Endodermal cell (in vitro differentiated cells): Measurements from ENCODE around the gene OR4D5. TPM values are rescaled to one million over a fixed set of nuclear protein-coding genes. Genes with fewer than 3 reads are reported as not detected.

Experiments used
- DNase-seq: peaks from one replicate; pipeline ENCODE4 v3.0.0-alpha.2; 2017
- H3K27ac ChIP-seq: 2 replicates; pipeline ENCODE4 v1.5.1; 2013; ENCODE audit warnings: mild to moderate bottlenecking, low read depth, low read length, moderate library complexity
- H3K27me3 ChIP-seq: 2 replicates; pipeline ENCODE4 v1.6.1; 2013; ENCODE audit warnings: mild to moderate bottlenecking, low read length, moderate library complexity; ENCODE audit not compliant: insufficient read depth, control insufficient read depth, poor library complexity, severe bottlenecking
- H3K36me3 ChIP-seq: 2 replicates; pipeline ENCODE4 v1.7.0; 2013; ENCODE audit warnings: mild to moderate bottlenecking, low read length, moderate library complexity; ENCODE audit not compliant: control insufficient read depth, insufficient read depth
- H3K4me1 ChIP-seq: one replicate; pipeline ENCODE4 v1.7.0; 2013; ENCODE audit warnings: low read length; ENCODE audit not compliant: control insufficient read depth, insufficient read depth
- H3K4me3 ChIP-seq: 2 replicates; pipeline ENCODE4 v1.5.1; 2013; ENCODE audit warnings: mild to moderate bottlenecking, low read length, moderate library complexity
- H3K9ac ChIP-seq: 2 replicates; pipeline ENCODE4 v1.6.1; 2013; ENCODE audit warnings: mild to moderate bottlenecking, low read length, moderate library complexity; ENCODE audit not compliant: poor library complexity, severe bottlenecking; ENCODE audit errors: extremely low read depth
- H3K9me3 ChIP-seq: 2 replicates; pipeline ENCODE4 v1.6.1; 2013; ENCODE audit warnings: mild to moderate bottlenecking, low read length, moderate library complexity; ENCODE audit not compliant: control insufficient read depth
- H3K27ac Mint-ChIP-seq: 2 replicates; pipeline ENCODE4 v1.8.0; 2020; ENCODE audit warnings: mixed read lengths
- H3K27me3 Mint-ChIP-seq: 2 replicates; pipeline ENCODE4 v1.8.0; 2021; ENCODE audit warnings: mild to moderate bottlenecking, mixed read lengths; ENCODE audit not compliant: insufficient read depth
- H3K36me3 Mint-ChIP-seq: 2 replicates; pipeline ENCODE4 v1.8.0; 2020; ENCODE audit warnings: low read depth, mixed read lengths
- H3K4me1 Mint-ChIP-seq: 2 replicates; pipeline ENCODE4 v1.8.0; 2020; ENCODE audit warnings: mixed read lengths
- H3K4me3 Mint-ChIP-seq: 2 replicates; pipeline ENCODE4 v1.8.0; 2020; ENCODE audit warnings: mild to moderate bottlenecking, moderate library complexity, mixed read lengths
- H3K9me3 Mint-ChIP-seq: 2 replicates; pipeline ENCODE4 v1.8.0; 2020; ENCODE audit warnings: mild to moderate bottlenecking, mixed read lengths
- WGBS, 2 experiments: methylation state at CpG; one replicate each; pipeline versions ENCODE4 v1.1.5 to v1.1.7; 2013; ENCODE audit warnings: missing lambda C conversion rate in 2 of 2, mixed read lengths in 1 of 2; ENCODE audit not compliant: insufficient coverage in 1 of 2, insufficient read length in 1 of 2; 5-methylcytosine and 5-hydroxymethylcytosine counted together
- total RNA-seq, 2 donors: library from RNA; stranded (reverse); fragmentation: NEBNext Ultra II Directional in 1 of 2; extraction: Animal tissue kit (Norgen Biotek cat#: 25700) in 1 of 2; gene quantifications; 2 replicates in 1 of 2; 3 replicates in 1 of 2; pipeline ENCODE4 v1.2.1, GENCODE V29; 2021
- TF ChIP-seq, protein P1 (sequence below): fragments of 200-600 bp; sonication (generic); conservative IDR thresholded peaks from 2 replicates; pipeline ENCODE4 v1.5.0; 2021; ENCODE audit warnings: antibody characterized with exemption, mild to moderate bottlenecking

The OR4D5 gene
- total RNA-seq, 2 donors from 2014 or later: 0.24 TPM; not detected in 1

DNA sequence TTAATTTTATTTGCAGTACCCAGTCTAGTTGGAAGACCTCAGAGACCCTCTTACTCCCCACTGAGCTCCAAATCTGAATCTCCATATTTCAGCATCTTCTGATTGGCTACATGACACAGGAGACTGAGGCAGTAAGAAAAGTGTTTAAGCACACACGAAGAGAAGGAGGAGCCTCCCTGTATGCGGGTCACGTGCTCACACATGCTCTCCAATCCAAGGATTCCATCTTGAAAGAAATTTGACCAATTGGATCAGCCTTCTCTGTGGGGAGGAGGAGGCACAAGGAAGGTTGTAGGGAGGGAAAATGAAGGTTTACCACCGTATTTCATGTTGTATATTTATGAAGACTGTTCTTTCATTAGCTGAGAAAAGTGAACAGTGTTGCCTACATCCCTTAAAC is 3.0 kb downstream of the OR4D5 start:
- TF ChIP-seq, protein P1, sequence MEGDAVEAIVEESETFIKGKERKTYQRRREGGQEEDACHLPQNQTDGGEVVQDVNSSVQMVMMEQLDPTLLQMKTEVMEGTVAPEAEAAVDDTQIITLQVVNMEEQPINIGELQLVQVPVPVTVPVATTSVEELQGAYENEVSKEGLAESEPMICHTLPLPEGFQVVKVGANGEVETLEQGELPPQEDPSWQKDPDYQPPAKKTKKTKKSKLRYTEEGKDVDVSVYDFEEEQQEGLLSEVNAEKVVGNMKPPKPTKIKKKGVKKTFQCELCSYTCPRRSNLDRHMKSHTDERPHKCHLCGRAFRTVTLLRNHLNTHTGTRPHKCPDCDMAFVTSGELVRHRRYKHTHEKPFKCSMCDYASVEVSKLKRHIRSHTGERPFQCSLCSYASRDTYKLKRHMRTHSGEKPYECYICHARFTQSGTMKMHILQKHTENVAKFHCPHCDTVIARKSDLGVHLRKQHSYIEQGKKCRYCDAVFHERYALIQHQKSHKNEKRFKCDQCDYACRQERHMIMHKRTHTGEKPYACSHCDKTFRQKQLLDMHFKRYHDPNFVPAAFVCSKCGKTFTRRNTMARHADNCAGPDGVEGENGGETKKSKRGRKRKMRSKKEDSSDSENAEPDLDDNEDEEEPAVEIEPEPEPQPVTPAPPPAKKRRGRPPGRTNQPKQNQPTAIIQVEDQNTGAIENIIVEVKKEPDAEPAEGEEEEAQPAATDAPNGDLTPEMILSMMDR: no peak
- no peak overlapping the region for H3K4me3 ChIP-seq
- H3K27ac Mint-ChIP-seq: no peak overlapping the region
- H3K4me1 ChIP-seq: no peaks in the 10 kb centered on the region
- H3K36me3 ChIP-seq: no peaks in the 10 kb centered on the region
- no peak for DNase-seq
- H3K27me3 Mint-ChIP-seq: no peaks in the 10 kb centered on the region
- H3K36me3 Mint-ChIP-seq: no peaks in the 10 kb centered on the region
- no peaks in the 10 kb centered on the region for H3K27me3 ChIP-seq
- H3K9ac ChIP-seq: no peak overlapping the region
- WGBS, 2 experiments: 97 to 100% methylated on average over 1 to 4 of the region's 4 CpGs
- H3K4me3 Mint-ChIP-seq: no peak overlapping the region
- no peaks in the 10 kb centered on the region for H3K9me3 ChIP-seq
- H3K4me1 Mint-ChIP-seq: no peaks in the 10 kb centered on the region
- no peak overlapping the region for H3K27ac ChIP-seq
- no peaks in the 10 kb centered on the region for H3K9me3 Mint-ChIP-seq

DNA sequence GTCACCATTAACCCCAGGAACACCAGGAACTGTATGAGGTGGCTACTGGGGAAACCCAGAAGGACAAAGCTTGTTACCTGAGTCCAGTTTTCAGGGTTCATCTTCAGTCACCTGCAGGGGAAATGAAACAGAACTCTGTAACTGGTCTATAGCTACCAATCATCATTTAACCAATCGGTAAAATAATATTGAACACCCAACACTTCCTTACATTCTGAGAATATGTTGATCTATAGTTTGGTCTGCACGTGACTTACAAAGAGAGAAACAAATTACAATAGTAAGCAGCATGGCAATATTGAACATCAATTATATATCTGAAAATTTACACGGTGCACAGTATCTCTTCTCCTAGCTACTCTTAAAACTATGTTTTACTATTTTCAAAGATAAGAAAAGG is 4.3 kb downstream of the OR4D5 start, which contains the start of gene OR6T1:
Gene OR6T1 (minus strand): TSS at position 101 of the 400 bp plus-strand sequence. CDS start 0 bp downstream, at position 101.
- no peak for DNase-seq
- TF ChIP-seq, protein P1: no peak
- Histone ChIP-seq H3K4me1 (no peaks in the 10 kb centered on the region), H3K27me3 (no peaks in the 10 kb centered on the region), H3K4me3 (no peak within 1 kb of the TSS), H3K9me3 (no peaks in the 10 kb centered on the region), H3K27ac (no peak within 1 kb of the TSS), H3K9ac (no peak within 1 kb of the TSS), H3K36me3 (no peaks in the 10 kb centered on the region)
- no peaks in the 10 kb centered on the region for H3K27me3 Mint-ChIP-seq
- H3K4me3 Mint-ChIP-seq: no peak within 1 kb of the TSS
- H3K4me1 Mint-ChIP-seq: no peaks in the 10 kb centered on the region
- H3K27ac Mint-ChIP-seq: no peak within 1 kb of the TSS
- 86 to 100% methylated on average over 1 to 2 of the region's 3 CpGs for WGBS, 2 experiments
- no peaks in the 10 kb centered on the region for H3K36me3 Mint-ChIP-seq
- H3K9me3 Mint-ChIP-seq: no peaks in the 10 kb centered on the region

DNA sequence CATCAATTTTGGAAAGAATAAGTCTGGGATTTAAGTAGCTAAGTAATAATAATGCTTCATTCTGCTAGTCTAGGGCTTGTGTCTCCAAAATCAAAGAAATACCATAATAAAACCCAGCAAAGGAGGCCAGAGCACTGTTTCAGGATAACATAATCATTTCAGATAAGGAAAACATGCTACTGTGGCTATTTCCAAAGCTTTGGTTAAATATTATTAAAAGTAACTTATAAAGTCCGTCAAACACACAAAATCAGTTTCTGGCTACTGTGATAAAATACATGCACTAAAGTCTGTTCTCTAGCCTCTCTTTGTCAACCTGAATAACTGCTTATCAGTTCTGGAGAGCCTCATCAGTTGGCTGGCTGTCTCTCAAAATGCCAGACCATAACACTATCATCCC is 5.7 kb downstream of the OR4D5 start:
- Histone ChIP-seq H3K9ac (no peak overlapping the region), H3K27me3 (no peaks in the 10 kb centered on the region), H3K9me3 (no peaks in the 10 kb centered on the region), H3K27ac (no peak overlapping the region), H3K36me3 (no peaks in the 10 kb centered on the region), H3K4me3 (no peak overlapping the region), H3K4me1 (no peaks in the 10 kb centered on the region)
- H3K36me3 Mint-ChIP-seq: no peaks in the 10 kb centered on the region
- TF ChIP-seq, protein P1: no peak
- no peak overlapping the region for H3K27ac Mint-ChIP-seq
- H3K9me3 Mint-ChIP-seq: no peaks in the 10 kb centered on the region
- 88% methylated on average over 1 of the region's 1 CpG; no CpG with 5 or more reads in 1 of the 2 experiments for WGBS, 2 experiments
- no peak for DNase-seq
- peaks cover 4% of the 10 kb centered on the region for H3K4me1 Mint-ChIP-seq
- no peaks in the 10 kb centered on the region for H3K27me3 Mint-ChIP-seq
- no peak overlapping the region for H3K4me3 Mint-ChIP-seq
